H9 (cell line): ENCODE data around the gene SLC18B1. TPM values are rescaled to one million over a fixed set of nuclear protein-coding genes. Genes with fewer than 3 reads are reported as not detected.

Source experiments
- DNase-seq: peaks from one replicate; pipeline ENCODE4 v3.0.0-alpha.2; 2017
- H2AFZ ChIP-seq: one replicate; pipeline ENCODE4 v1.6.1; 2013; ENCODE audit warnings: mild to moderate bottlenecking, low read length, control low read depth, moderate library complexity
- H2AK5ac ChIP-seq: 2 replicates; pipeline ENCODE4 v1.6.1; 2013; ENCODE audit warnings: low read length, control low read depth, mixed read lengths; ENCODE audit not compliant: insufficient read length
- H2BK120ac ChIP-seq: one replicate; pipeline ENCODE4 v1.6.1; 2013; ENCODE audit warnings: low read depth, mild to moderate bottlenecking, low read length, control low read depth, inconsistent platforms; ENCODE audit not compliant: poor library complexity, severe bottlenecking
- H2BK12ac ChIP-seq: 2 replicates; pipeline ENCODE4 v1.6.1; 2013; ENCODE audit warnings: low read length, control low read depth, mixed read lengths, low read depth; ENCODE audit not compliant: insufficient read length
- H2BK15ac ChIP-seq: 2 replicates; pipeline ENCODE4 v1.6.1; 2013; ENCODE audit warnings: low read depth, low read length, control low read depth
- H2BK20ac ChIP-seq: one replicate; pipeline ENCODE4 v1.6.1; 2013; ENCODE audit warnings: low read depth, mild to moderate bottlenecking, low read length, control low read depth, inconsistent platforms; ENCODE audit not compliant: poor library complexity, severe bottlenecking
- H2BK5ac ChIP-seq: 2 replicates; pipeline ENCODE4 v1.6.1; 2013; ENCODE audit warnings: low read length, control low read depth, mixed read lengths; ENCODE audit not compliant: insufficient read length
- H3K14ac ChIP-seq: 2 replicates; pipeline ENCODE4 v1.6.1; 2013; ENCODE audit warnings: low read length, control low read depth; ENCODE audit not compliant: insufficient read depth
- H3K18ac ChIP-seq: 2 replicates; pipeline ENCODE4 v1.6.1; 2013; ENCODE audit warnings: low read depth, mild to moderate bottlenecking, mixed read lengths, low read length, control low read depth; ENCODE audit not compliant: insufficient read length
- H3K23ac ChIP-seq: 2 replicates; pipeline ENCODE4 v1.6.1; 2013; ENCODE audit warnings: low read length, control low read depth, mixed read lengths, low read depth; ENCODE audit not compliant: insufficient read length
- H3K23me2 ChIP-seq: 2 replicates; pipeline ENCODE4 v1.6.1; 2013; ENCODE audit warnings: low read depth, mild to moderate bottlenecking, mixed read lengths, low read length, control low read depth; ENCODE audit not compliant: insufficient read length, poor library complexity, severe bottlenecking
- H3K27ac ChIP-seq: 2 replicates; pipeline ENCODE4 v1.5.1; 2013; ENCODE audit warnings: low read length, control low read depth, mixed read lengths, low read depth; ENCODE audit not compliant: insufficient read length
- H3K27me3 ChIP-seq: 2 replicates; pipeline ENCODE4 v1.6.1; 2013; ENCODE audit warnings: low read length, control low read depth, inconsistent platforms; ENCODE audit not compliant: insufficient read depth
- H3K4ac ChIP-seq: 2 replicates; pipeline ENCODE4 v1.6.1; 2013; ENCODE audit warnings: low read depth, mild to moderate bottlenecking, control low read depth, inconsistent platforms, low read length, moderate library complexity
- H3K4me1 ChIP-seq: 2 replicates; pipeline ENCODE4 v1.6.1; 2013; ENCODE audit warnings: low read length, control low read depth, inconsistent platforms; ENCODE audit not compliant: insufficient read depth
- H3K4me2 ChIP-seq: 2 replicates; pipeline ENCODE4 v1.6.1; 2013; ENCODE audit warnings: low read length, control low read depth, mixed read lengths; ENCODE audit not compliant: insufficient read length, insufficient read depth
- H3K56ac ChIP-seq: 2 replicates; pipeline ENCODE4 v1.6.1; 2013; ENCODE audit warnings: low read depth, mild to moderate bottlenecking, mixed read lengths, low read length, control low read depth; ENCODE audit not compliant: insufficient read length
- H3K79me1 ChIP-seq: 2 replicates; pipeline ENCODE4 v1.6.1; 2013; ENCODE audit warnings: low read depth, mild to moderate bottlenecking, moderate library complexity, low read length, control low read depth, inconsistent platforms; ENCODE audit not compliant: insufficient read depth, poor library complexity, severe bottlenecking
- H3K79me2 ChIP-seq: 2 replicates; pipeline ENCODE4 v1.6.1; 2013; ENCODE audit warnings: low read length, control low read depth, inconsistent platforms; ENCODE audit not compliant: insufficient read depth
- H3K9ac ChIP-seq: 2 replicates; pipeline ENCODE4 v1.6.1; 2013; ENCODE audit warnings: low read length, control low read depth, mixed read lengths; ENCODE audit not compliant: insufficient read length; ENCODE audit errors: extremely low read depth
- H3K9me3 ChIP-seq: one replicate; pipeline ENCODE4 v1.6.1; 2013; ENCODE audit warnings: low read depth, low read length, inconsistent platforms; ENCODE audit not compliant: control insufficient read depth
- H3T11ph ChIP-seq: one replicate; pipeline ENCODE4 v1.6.1; 2013; ENCODE audit warnings: mild to moderate bottlenecking, low read length, control low read depth, inconsistent platforms
- H4K20me1 ChIP-seq: one replicate; pipeline ENCODE4 v1.6.1; 2013; ENCODE audit not compliant: control insufficient read depth, insufficient read length, insufficient read depth
- H4K5ac ChIP-seq: 2 replicates; pipeline ENCODE4 v1.6.1; 2013; ENCODE audit warnings: low read depth, mild to moderate bottlenecking, mixed read lengths, low read length, control low read depth; ENCODE audit not compliant: insufficient read length
- H4K8ac ChIP-seq: replicated peaks from 2 replicates; pipeline ENCODE4 v1.6.1; 2013; ENCODE audit warnings: low read length, control low read depth, mixed read lengths, low read depth; ENCODE audit not compliant: insufficient read length
- H4K91ac ChIP-seq: 2 replicates; pipeline ENCODE4 v1.6.1; 2013; ENCODE audit warnings: low read depth, mild to moderate bottlenecking, moderate library complexity, mixed read lengths, low read length, control low read depth; ENCODE audit not compliant: insufficient read length
- H3K27ac Mint-ChIP-seq, 3 experiments: 2 replicates in 2 of 3; 3 replicates in 1 of 3; pipeline ENCODE4 v1.8.0; 2020 to 2021; ENCODE audit warnings: mixed read lengths in 3 of 3, mild to moderate bottlenecking in 1 of 3, moderate library complexity in 1 of 3
- H3K27me3 Mint-ChIP-seq: 2 replicates; pipeline ENCODE4 v1.8.0; 2021; ENCODE audit warnings: low read depth, mild to moderate bottlenecking, moderate library complexity, mixed read lengths
- H3K36me3 Mint-ChIP-seq, 3 experiments: 2 replicates in 2 of 3; 3 replicates in 1 of 3; pipeline ENCODE4 v1.8.0; 2020 to 2021; ENCODE audit warnings: low read depth in 3 of 3, mixed read lengths in 3 of 3; ENCODE audit not compliant: insufficient read depth in 1 of 3
- H3K4me1 Mint-ChIP-seq, 2 experiments: 2 replicates each; pipeline ENCODE4 v1.8.0; 2020; ENCODE audit warnings: mixed read lengths in 2 of 2
- H3K4me3 Mint-ChIP-seq, 2 experiments: 2 replicates in 1 of 2; 3 replicates in 1 of 2; pipeline ENCODE4 v1.8.0; 2020 to 2021; ENCODE audit warnings: mild to moderate bottlenecking in 2 of 2, mixed read lengths in 2 of 2, moderate library complexity in 1 of 2
- H3K9me3 Mint-ChIP-seq, 2 experiments: 2 replicates in 1 of 2; 3 replicates in 1 of 2; pipeline ENCODE4 v1.8.0; 2020; ENCODE audit warnings: mild to moderate bottlenecking in 2 of 2, mixed read lengths in 2 of 2, moderate library complexity in 1 of 2
- WGBS: extraction: QIAGEN DNeasy Blood & Tissue Kit; methylation state at CpG from one replicate; pipeline ENCODE4 v1.1.7; 2013; ENCODE audit warnings: missing lambda C conversion rate, low lambda C conversion rate, mixed read lengths; ENCODE audit not compliant: insufficient read length; ENCODE audit errors: extremely low coverage; 5-methylcytosine and 5-hydroxymethylcytosine counted together
- total RNA-seq: library from RNA; stranded (reverse); gene quantifications from 2 replicates; pipeline ENCODE4 v1.2.1, GENCODE V29; 2021
- TF ChIP-seq, protein P1 (sequence below): fragments of 200-600 bp; sonication (generic); conservative IDR thresholded peaks from 3 replicates; pipeline ENCODE4 v1.8.0; 2021; ENCODE audit warnings: antibody characterized with exemption, mild to moderate bottlenecking

SLC18B1 gene
- total RNA-seq, 1 experiment from 2014 or later: 19.8 TPM

DNA sequence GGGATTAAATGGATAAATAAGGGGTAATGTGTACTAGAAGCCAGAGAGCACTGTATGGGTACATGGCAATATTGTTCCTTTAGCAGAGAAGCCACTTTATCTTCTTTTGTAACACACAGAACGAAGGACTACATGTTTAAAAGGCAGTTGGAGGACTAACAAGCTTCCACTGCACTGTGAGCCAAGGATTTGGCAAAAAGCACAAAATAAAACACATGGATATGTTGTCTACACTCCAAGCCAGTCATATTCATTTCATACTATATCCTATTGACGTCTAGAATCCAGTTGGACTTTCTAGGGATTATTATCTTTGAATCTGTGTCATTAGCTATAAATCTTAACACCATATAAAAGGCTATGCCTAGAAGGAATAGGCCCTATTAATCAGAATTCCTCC is 3.0 kb downstream of the SLC18B1 start:
- no peak overlapping the region for H3K4me3 Mint-ChIP-seq
- no peaks in the 10 kb centered on the region for H3K23me2 ChIP-seq
- peaks cover 9 to 18% (median 14%) of the 10 kb centered on the region in 3 experiments; a peak in 6 of 7 replicates for H3K36me3 Mint-ChIP-seq
- H3K27ac Mint-ChIP-seq: no peak overlapping the region
- WGBS: no CpG with 5 or more reads among the region's 2 CpGs
- H2AK5ac ChIP-seq: no peak overlapping the region
- H3K4ac ChIP-seq: no peak overlapping the region
- peaks cover 5 to 6% of the 10 kb centered on the region in 2 experiments for H3K4me1 Mint-ChIP-seq
- no peak overlapping the region for H4K8ac ChIP-seq
- no peak overlapping the region for H3K27ac ChIP-seq
- no peak overlapping the region for H3K23ac ChIP-seq
- no peaks in the 10 kb centered on the region for H4K20me1 ChIP-seq
- H3T11ph ChIP-seq: no peak overlapping the region
- H3K4me2 ChIP-seq: no peak overlapping the region
- TF ChIP-seq, protein P1, sequence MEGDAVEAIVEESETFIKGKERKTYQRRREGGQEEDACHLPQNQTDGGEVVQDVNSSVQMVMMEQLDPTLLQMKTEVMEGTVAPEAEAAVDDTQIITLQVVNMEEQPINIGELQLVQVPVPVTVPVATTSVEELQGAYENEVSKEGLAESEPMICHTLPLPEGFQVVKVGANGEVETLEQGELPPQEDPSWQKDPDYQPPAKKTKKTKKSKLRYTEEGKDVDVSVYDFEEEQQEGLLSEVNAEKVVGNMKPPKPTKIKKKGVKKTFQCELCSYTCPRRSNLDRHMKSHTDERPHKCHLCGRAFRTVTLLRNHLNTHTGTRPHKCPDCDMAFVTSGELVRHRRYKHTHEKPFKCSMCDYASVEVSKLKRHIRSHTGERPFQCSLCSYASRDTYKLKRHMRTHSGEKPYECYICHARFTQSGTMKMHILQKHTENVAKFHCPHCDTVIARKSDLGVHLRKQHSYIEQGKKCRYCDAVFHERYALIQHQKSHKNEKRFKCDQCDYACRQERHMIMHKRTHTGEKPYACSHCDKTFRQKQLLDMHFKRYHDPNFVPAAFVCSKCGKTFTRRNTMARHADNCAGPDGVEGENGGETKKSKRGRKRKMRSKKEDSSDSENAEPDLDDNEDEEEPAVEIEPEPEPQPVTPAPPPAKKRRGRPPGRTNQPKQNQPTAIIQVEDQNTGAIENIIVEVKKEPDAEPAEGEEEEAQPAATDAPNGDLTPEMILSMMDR: no peak
- H3K9me3 Mint-ChIP-seq: no peaks in the 10 kb centered on the region
- H2BK5ac ChIP-seq: no peak overlapping the region
- no peaks in the 10 kb centered on the region for H3K27me3 ChIP-seq
- DNase-seq: no peak
- H2BK15ac ChIP-seq: no peak overlapping the region
- no peaks in the 10 kb centered on the region for H3K9me3 ChIP-seq
- H3K27me3 Mint-ChIP-seq: no peaks in the 10 kb centered on the region
- H2AFZ ChIP-seq: no peak overlapping the region
- H2BK12ac ChIP-seq: no peak overlapping the region
- no peak overlapping the region for H4K91ac ChIP-seq
- H3K4me1 ChIP-seq: no peaks in the 10 kb centered on the region
- no peak overlapping the region for H3K18ac ChIP-seq
- no peak overlapping the region for H4K5ac ChIP-seq
- no peaks in the 10 kb centered on the region for H3K79me2 ChIP-seq
- no peaks in the 10 kb centered on the region for H3K79me1 ChIP-seq
- no peak overlapping the region for H3K9ac ChIP-seq
- no peak overlapping the region for H3K14ac ChIP-seq
- H2BK20ac ChIP-seq: no peak overlapping the region
- no peak overlapping the region for H3K56ac ChIP-seq
- H2BK120ac ChIP-seq: no peak overlapping the region
